ENCODE results near the gene SLC25A47. TPM values are rescaled to one million over a fixed set of nuclear protein-coding genes. Genes with fewer than 3 reads are reported as not detected.
"Not testable (repeated sequence)": the region's sequence is repeated elsewhere in the genome, so short reads cannot be mapped to it uniquely, and the experiment has no call there.

The SLC25A47 gene
- total RNA-seq, 1 experiment from 2014 or later, result not detected

- no peaks in the 10 kb centered on the region for H3K9me2 ChIP-seq (replicated peaks; ENCODE audit: insufficient read depth, low read length)
- 0 out of 2 replicates have a peak, but pooled peaks cover 3% of the 10 kb centered on the region for H3K36me3 ChIP-seq (ENCODE audit: insufficient read depth, low read length)
- H3K27ac ChIP-seq (ENCODE audit: low read length), result peak overlapping the region; percentile 15; the same call in 1 of the 2 replicates
- no peak overlapping the region for H3K4me2 ChIP-seq (ENCODE audit: low read depth, low read length, poor library complexity, severe bottlenecking)
- no peaks in the 10 kb centered on the region for H3K27me3 ChIP-seq (ENCODE audit: low read length)
- DNase-seq, result no peak
- H3K79me2 ChIP-seq (ENCODE audit: low read length), result no peaks in the 10 kb centered on the region
- H3K4me3 ChIP-seq (ENCODE audit: low read length), result no peak overlapping the region
- no peak overlapping the region for H3K9ac ChIP-seq (ENCODE audit: low read length)
- H3K9me3 ChIP-seq (ENCODE audit: low read length), result no peaks in the 10 kb centered on the region
- no peak overlapping the region for H2AFZ ChIP-seq (ENCODE audit: low read length)
- peaks cover 3% of the 10 kb centered on the region; the same call in 1 of the 2 replicates for H4K20me1 ChIP-seq (ENCODE audit: insufficient read depth, low read depth, low read length)
- peaks cover 53% of the 10 kb centered on the region for H3K4me1 ChIP-seq (ENCODE audit: low read length)
These were observed 13.7 kb downstream of the SLC25A47 start for GRCh38 chr14:100336618-100337530.

- Histone ChIP-seq H3K9me2 (replicated peaks; ENCODE audit: insufficient read depth, low read length) (no peaks in the 10 kb centered on the region), H3K27me3 (ENCODE audit: low read length) (no peaks in the 10 kb centered on the region), H2AFZ (ENCODE audit: low read length) (no peak overlapping the region), H3K4me2 (ENCODE audit: low read depth, low read length, poor library complexity, severe bottlenecking) (no peak overlapping the region), H3K4me1 (ENCODE audit: low read length) (peaks cover 32% of the 10 kb centered on the region), H3K27ac (ENCODE audit: low read length) (peak overlapping the region; percentile 81), H3K36me3 (ENCODE audit: insufficient read depth, low read length) (0 out of 2 replicates have a peak, but pooled peaks cover 3% of the 10 kb centered on the region), H3K9ac (ENCODE audit: low read length) (no peak overlapping the region; the same call in 1 of the 2 replicates), H3K79me2 (ENCODE audit: low read length) (no peaks in the 10 kb centered on the region), H3K4me3 (ENCODE audit: low read length) (no peak overlapping the region), H4K20me1 (ENCODE audit: insufficient read depth, low read depth, low read length) (no peaks in the 10 kb centered on the region), H3K9me3 (ENCODE audit: low read length) (no peaks in the 10 kb centered on the region)
- DNase-seq, result no peak
These were observed 16.8 kb downstream of the SLC25A47 start for GRCh38 chr14:100339766-100340422.

- Histone ChIP-seq H3K4me3 (ENCODE audit: low read length) (no peak overlapping the region), H3K9ac (ENCODE audit: low read length) (peak overlapping the region; percentile 11), H4K20me1 (ENCODE audit: insufficient read depth, low read depth, low read length) (no peaks in the 10 kb centered on the region), H3K9me2 (replicated peaks; ENCODE audit: insufficient read depth, low read length) (no peaks in the 10 kb centered on the region), H3K36me3 (ENCODE audit: insufficient read depth, low read length) (0 out of 2 replicates have a peak, but pooled peaks cover 3% of the 10 kb centered on the region), H3K4me1 (ENCODE audit: low read length) (peaks cover 32% of the 10 kb centered on the region), H3K27me3 (ENCODE audit: low read length) (no peaks in the 10 kb centered on the region), H3K27ac (ENCODE audit: low read length) (peak overlapping the region; percentile 81), H3K9me3 (ENCODE audit: low read length) (no peaks in the 10 kb centered on the region), H3K4me2 (ENCODE audit: low read depth, low read length, poor library complexity, severe bottlenecking) (no peak overlapping the region), H2AFZ (ENCODE audit: low read length) (no peak overlapping the region), H3K79me2 (ENCODE audit: low read length) (no peaks in the 10 kb centered on the region)
- DNase-seq, result no peak
These were observed 17.3 kb downstream of the SLC25A47 start for GRCh38 chr14:100340423-100340813.

GRCh38 chr14:100341301-100342031, 18.3 kb downstream of the SLC25A47 start:
- peaks cover 32% of the 10 kb centered on the region for H3K4me1 ChIP-seq (ENCODE audit: low read length)
- H3K27ac ChIP-seq (ENCODE audit: low read length), result peak overlapping the region; percentile 81
- no peaks in the 10 kb centered on the region for H3K79me2 ChIP-seq (ENCODE audit: low read length)
- H4K20me1 ChIP-seq (ENCODE audit: insufficient read depth, low read depth, low read length), result no peaks in the 10 kb centered on the region
- H2AFZ ChIP-seq (ENCODE audit: low read length), result no peak overlapping the region
- no peaks in the 10 kb centered on the region for H3K27me3 ChIP-seq (ENCODE audit: low read length)
- peak overlapping the region; percentile 43 for H3K4me2 ChIP-seq (ENCODE audit: low read depth, low read length, poor library complexity, severe bottlenecking)
- peak; percentile 88 for DNase-seq
- H3K36me3 ChIP-seq (ENCODE audit: insufficient read depth, low read length), result 0 out of 2 replicates have a peak, but pooled peaks cover 3% of the 10 kb centered on the region
- peak overlapping the region; percentile 43 for H3K9ac ChIP-seq (ENCODE audit: low read length)
- H3K9me2 ChIP-seq (replicated peaks; ENCODE audit: insufficient read depth, low read length), result no peaks in the 10 kb centered on the region
- no peaks in the 10 kb centered on the region for H3K9me3 ChIP-seq (ENCODE audit: low read length)
- H3K4me3 ChIP-seq (ENCODE audit: low read length), result no peak overlapping the region

- no peak overlapping the region for H3K4me3 ChIP-seq (ENCODE audit: low read length)
- DNase-seq, result no peak
- H3K4me2 ChIP-seq (ENCODE audit: low read depth, low read length, poor library complexity, severe bottlenecking), result peak overlapping the region; percentile 43
- no peaks in the 10 kb centered on the region for H3K79me2 ChIP-seq (ENCODE audit: low read length)
- no peak overlapping the region for H2AFZ ChIP-seq (ENCODE audit: low read length)
- H3K27me3 ChIP-seq (ENCODE audit: low read length), result no peaks in the 10 kb centered on the region
- no peaks in the 10 kb centered on the region for H3K9me3 ChIP-seq (ENCODE audit: low read length)
- peak overlapping the region; percentile 81 for H3K27ac ChIP-seq (ENCODE audit: low read length)
- peaks cover 32% of the 10 kb centered on the region for H3K4me1 ChIP-seq (ENCODE audit: low read length)
- H3K9me2 ChIP-seq (replicated peaks; ENCODE audit: insufficient read depth, low read length), result no peaks in the 10 kb centered on the region
- H3K36me3 ChIP-seq (ENCODE audit: insufficient read depth, low read length), result no peaks in the 10 kb centered on the region
- peak overlapping the region; percentile 43 for H3K9ac ChIP-seq (ENCODE audit: low read length)
- H4K20me1 ChIP-seq (ENCODE audit: insufficient read depth, low read depth, low read length), result no peaks in the 10 kb centered on the region
These were observed 19.1 kb downstream of the SLC25A47 start for GRCh38 chr14:100342195-100342594.

- H4K20me1 ChIP-seq (ENCODE audit: insufficient read depth, low read depth, low read length); H3K27me3 ChIP-seq (ENCODE audit: low read length); H2AFZ ChIP-seq (ENCODE audit: low read length): not testable (repeated sequence)
These were observed 19.7 kb downstream of the SLC25A47 start for GRCh38 chr14:100342826-100343225.

GRCh38 chr14:100344657-100345056, 21.5 kb downstream of the SLC25A47 start:
- H3K9ac ChIP-seq (ENCODE audit: low read length); H3K27ac ChIP-seq (ENCODE audit: low read length); DNase-seq; H3K36me3 ChIP-seq (ENCODE audit: insufficient read depth, low read length); H3K27me3 ChIP-seq (ENCODE audit: low read length); H3K79me2 ChIP-seq (ENCODE audit: low read length); H3K4me3 ChIP-seq (ENCODE audit: low read length); H3K9me2 ChIP-seq (replicated peaks; ENCODE audit: insufficient read depth, low read length); H3K9me3 ChIP-seq (ENCODE audit: low read length); H4K20me1 ChIP-seq (ENCODE audit: insufficient read depth, low read depth, low read length); H3K4me2 ChIP-seq (ENCODE audit: low read depth, low read length, poor library complexity, severe bottlenecking); H2AFZ ChIP-seq (ENCODE audit: low read length): not testable (repeated sequence)
- peaks cover 26% of the 10 kb centered on the region for H3K4me1 ChIP-seq (ENCODE audit: low read length)

More at GRCh38 chr14:100342826-100343225, 19.7 kb downstream of the SLC25A47 start:
- not testable (repeated sequence) for H3K4me2 ChIP-seq (ENCODE audit: low read depth, low read length, poor library complexity, severe bottlenecking); H3K36me3 ChIP-seq (ENCODE audit: insufficient read depth, low read length); H3K9ac ChIP-seq (ENCODE audit: low read length); H3K4me3 ChIP-seq (ENCODE audit: low read length); H3K9me3 ChIP-seq (ENCODE audit: low read length); H3K27ac ChIP-seq (ENCODE audit: low read length); H3K9me2 ChIP-seq (replicated peaks; ENCODE audit: insufficient read depth, low read length); H3K79me2 ChIP-seq (ENCODE audit: low read length); DNase-seq
- peaks cover 31% of the 10 kb centered on the region for H3K4me1 ChIP-seq (ENCODE audit: low read length)
